Stimulated activated naive CD8-positive, alpha-beta T cell treated with anti-CD3 and anti-CD28 coated beads, Interleukin-15, Interleukin-2, amounts not matched to agents 100 U/mL and 50 U/mL, for 24 hours (primary cell): ENCODE measurements around the gene ZNF30.
A peak's percentile ranks its signal among the peaks of the same experiment; 100 is the strongest.
"Not testable (repeated sequence)": the region's sequence is repeated elsewhere in the genome, so short reads cannot be mapped to it uniquely, and the experiment has no call there.

Source experiments
- ATAC-seq: fragments of 150-1000 bp; cut with Tn5 transposase; one replicate; pipeline ENCODE4 v1.10.0; 2021
- DNase-seq: peaks from one replicate; pipeline ENCODE4 v3.0.0; 2021

Gene ZNF30

GRCh38 chr19:34960103-34960805 lies 33.6 kb downstream of the ZNF30 start:
- DNase-seq: no peak
- ATAC-seq: no peak

- no peak for ATAC-seq
- DNase-seq: no peak
Measured at GRCh38 chr19:34960940-34961679, 34.4 kb downstream of the ZNF30 start.

- ATAC-seq (no peak), DNase-seq (no peak)
Measured at GRCh38 chr19:34961775-34962686, 35.3 kb downstream of the ZNF30 start.

- peak; percentile 26 for DNase-seq
Measured at GRCh38 chr19:34962687-34963572, 36.2 kb downstream of the ZNF30 start.

GRCh38 chr19:34963573-34964406 lies 37.1 kb downstream of the ZNF30 start, which contains the start of gene ZNF792:
Gene ZNF792 (minus strand): TSS chr19:34964229. CDS start chr19:34963662, 567 bp downstream.
- ATAC-seq (peak; percentile 69), DNase-seq (peak; percentile 75)

More at GRCh38 chr19:34962687-34963572, 36.2 kb downstream of the ZNF30 start:
- ATAC-seq: no peak

GRCh38 chr19:34964598-34964997 lies 37.9 kb downstream of the ZNF30 start:
- ATAC-seq (no peak), DNase-seq (no peak)

- DNase-seq, ATAC-seq: not testable (repeated sequence)
Measured at GRCh38 chr19:34965505-34965904, 38.8 kb downstream of the ZNF30 start.

- DNase-seq (no peak), ATAC-seq (no peak)
Measured at GRCh38 chr19:34967551-34967950, 40.8 kb downstream of the ZNF30 start.

GRCh38 chr19:34969721-34970120 lies 43.0 kb downstream of the ZNF30 start:
- DNase-seq: no peak
- ATAC-seq: no peak

- DNase-seq: not testable (repeated sequence)
Measured at GRCh38 chr19:34970185-34970780, 43.6 kb downstream of the ZNF30 start.

GRCh38 chr19:34972163-34972705 lies 45.5 kb downstream of the ZNF30 start:
- DNase-seq (no peak), ATAC-seq (no peak)

More at GRCh38 chr19:34970185-34970780, 43.6 kb downstream of the ZNF30 start:
- ATAC-seq: not testable (repeated sequence)

- DNase-seq (no peak), ATAC-seq (no peak)
Measured at GRCh38 chr19:34974646-34975045, 47.9 kb downstream of the ZNF30 start.

- DNase-seq (no peak), ATAC-seq (no peak)
Measured at GRCh38 chr19:34975056-34975455, 48.4 kb downstream of the ZNF30 start.

GRCh38 chr19:34976611-34977010 lies 49.9 kb downstream of the ZNF30 start:
- ATAC-seq (no peak), DNase-seq (no peak)

GRCh38 chr19:34979819-34980640 lies 53.3 kb downstream of the ZNF30 start:
- no peak for ATAC-seq
- DNase-seq: no peak

GRCh38 chr19:34982275-34982674 lies 55.6 kb downstream of the ZNF30 start:
- DNase-seq: no peak
- ATAC-seq: no peak

GRCh38 chr19:34983786-34984185 lies 57.1 kb downstream of the ZNF30 start:
- no peak for DNase-seq
- no peak for ATAC-seq

GRCh38 chr19:34984287-34984686 lies 57.6 kb downstream of the ZNF30 start:
- no peak for ATAC-seq
- no peak for DNase-seq
